GDM1 (cell line): ENCODE results near the gene MTMR1.

Experiments
- DNase-seq: peaks from one replicate; lab custom pipeline; 2025; lab: John Stamatoyannopoulos, UW

Gene MTMR1

DNA sequence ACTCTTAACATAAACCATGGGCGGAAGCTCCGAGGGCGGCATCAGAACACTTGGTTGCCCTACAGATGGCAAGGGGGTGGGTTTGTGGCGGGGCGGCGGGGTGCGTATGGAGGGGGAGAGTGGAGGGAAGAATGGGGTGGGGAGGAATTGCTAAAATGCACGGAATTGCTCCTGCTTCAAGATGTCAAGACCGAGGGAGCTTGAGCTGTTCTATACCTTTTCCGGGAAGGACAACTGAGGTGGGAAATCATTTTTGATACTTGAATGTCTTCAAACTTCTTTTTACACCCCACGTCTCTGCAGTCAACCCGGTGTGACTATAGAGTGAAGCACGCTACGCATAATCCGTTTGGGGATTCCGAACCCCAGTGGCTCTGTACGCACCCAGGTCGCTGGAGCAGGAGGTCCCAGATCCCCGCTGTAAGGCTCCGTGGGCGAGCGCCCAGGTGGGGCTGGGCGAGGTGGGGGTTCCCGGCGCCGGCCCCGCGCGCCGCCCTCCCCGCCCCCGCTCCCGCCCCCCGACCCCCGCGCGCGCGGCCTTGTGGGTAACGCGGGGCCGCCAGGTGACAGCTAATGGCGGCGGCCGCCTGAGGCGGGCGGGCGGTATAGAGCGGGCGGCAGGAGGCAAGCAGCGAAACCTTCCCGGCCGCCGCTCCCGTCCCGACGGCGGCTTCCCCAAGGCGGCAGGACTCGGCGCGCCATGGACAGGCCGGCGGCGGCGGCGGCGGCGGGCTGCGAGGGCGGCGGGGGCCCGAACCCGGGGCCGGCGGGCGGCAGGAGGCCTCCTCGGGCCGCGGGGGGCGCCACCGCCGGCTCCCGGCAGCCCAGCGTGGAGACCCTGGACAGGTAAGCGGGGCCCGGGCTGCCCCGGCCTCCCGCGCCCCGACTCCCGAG, at the start of gene MTMR1:
Gene MTMR1 (plus strand): TSS at position 566 of the 894 bp plus-strand sequence. CDS start 135 bp downstream, at position 701.
- DNase-seq = no peak

DNA sequence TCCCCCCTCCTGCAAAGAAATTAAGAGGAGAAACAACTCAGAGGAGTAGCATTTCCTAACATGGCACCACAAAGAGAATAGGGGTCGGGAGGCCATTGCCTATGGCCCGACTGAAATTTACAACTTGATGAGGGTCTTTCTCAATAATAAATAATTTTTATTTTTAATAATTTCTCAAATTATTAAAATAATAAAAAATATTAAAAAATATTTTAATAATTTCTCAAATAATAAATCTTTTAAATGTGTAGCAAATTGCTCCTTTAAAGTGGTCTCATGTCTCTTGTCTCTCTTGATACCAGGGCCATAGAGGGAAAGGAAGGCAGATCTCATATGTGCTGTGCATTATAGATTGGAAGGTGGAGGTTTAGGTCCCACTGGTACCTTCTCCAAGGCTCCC, 49.2 kb upstream of the MTMR1 start:
- DNase-seq = no peak

DNA sequence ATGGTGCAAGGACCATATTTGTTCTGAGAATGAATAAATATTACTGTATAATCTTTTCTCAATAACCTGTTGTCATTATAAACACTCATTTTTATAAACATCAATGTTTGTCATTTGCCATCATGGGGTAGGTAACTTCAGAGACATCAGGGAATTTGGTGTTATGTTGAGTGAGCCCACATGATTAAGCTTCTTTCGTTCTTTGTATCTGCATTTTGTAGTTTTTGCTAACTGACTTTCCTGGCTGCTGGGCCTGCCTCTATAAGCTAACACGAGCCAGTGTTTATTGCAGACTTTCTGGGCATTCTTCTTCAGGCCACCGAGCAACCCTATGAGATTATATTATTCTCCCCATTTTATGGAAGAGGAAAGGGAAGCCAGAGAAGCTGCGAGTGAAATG, 48.8 kb upstream of the MTMR1 start:
- no peak for DNase-seq

DNA sequence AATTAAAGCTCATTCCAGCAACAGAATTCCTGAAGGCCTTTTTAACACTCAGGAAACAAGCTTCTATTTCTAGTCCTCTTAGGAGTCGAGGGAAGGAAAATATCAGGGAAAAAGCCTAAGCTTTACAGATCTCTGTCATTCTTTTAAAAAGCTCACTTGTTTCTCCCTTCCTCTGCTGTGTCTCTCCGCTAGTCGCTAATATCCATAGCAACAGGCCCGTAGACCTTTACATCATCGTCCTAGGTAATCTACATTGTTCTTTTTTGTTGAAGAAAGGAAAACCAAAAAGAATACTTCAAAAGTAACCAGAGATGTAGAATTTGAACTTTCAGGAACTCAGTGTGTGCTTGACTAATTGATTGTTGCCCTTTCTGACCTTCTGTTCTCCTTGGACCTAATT, 45.9 kb upstream of the MTMR1 start:
- DNase-seq = no peak

DNA sequence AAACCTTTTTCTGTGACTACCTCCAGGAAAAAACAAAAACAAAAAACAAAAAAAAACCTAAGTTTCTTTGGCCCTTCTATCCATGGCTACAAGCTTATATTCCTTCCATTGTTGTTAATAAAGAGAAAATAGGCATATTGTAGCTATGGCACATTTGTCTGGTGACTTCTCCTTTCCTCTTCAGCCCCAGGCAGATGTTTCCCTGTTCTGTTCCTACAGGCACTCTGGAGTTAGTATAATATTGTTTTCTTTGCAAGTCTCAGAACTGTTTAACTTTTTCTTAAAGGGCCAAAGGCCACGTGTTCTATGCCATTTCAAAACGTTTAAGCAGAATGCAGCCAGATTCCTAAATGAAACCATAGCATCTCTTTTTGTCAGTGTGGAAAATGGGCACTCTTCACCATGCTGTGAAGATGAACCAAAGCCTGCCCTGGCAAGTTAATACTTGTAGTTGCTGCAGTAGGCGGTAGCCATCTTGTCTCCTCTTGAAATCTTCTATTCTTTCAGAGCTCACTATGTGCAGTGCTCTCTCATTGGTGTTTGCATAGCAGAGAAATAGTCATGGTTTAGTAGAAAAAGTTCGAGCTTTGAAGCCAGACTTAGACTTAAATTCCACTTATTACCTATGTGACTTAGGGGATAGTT, 44.8 kb upstream of the MTMR1 start:
- no peak for DNase-seq

DNA sequence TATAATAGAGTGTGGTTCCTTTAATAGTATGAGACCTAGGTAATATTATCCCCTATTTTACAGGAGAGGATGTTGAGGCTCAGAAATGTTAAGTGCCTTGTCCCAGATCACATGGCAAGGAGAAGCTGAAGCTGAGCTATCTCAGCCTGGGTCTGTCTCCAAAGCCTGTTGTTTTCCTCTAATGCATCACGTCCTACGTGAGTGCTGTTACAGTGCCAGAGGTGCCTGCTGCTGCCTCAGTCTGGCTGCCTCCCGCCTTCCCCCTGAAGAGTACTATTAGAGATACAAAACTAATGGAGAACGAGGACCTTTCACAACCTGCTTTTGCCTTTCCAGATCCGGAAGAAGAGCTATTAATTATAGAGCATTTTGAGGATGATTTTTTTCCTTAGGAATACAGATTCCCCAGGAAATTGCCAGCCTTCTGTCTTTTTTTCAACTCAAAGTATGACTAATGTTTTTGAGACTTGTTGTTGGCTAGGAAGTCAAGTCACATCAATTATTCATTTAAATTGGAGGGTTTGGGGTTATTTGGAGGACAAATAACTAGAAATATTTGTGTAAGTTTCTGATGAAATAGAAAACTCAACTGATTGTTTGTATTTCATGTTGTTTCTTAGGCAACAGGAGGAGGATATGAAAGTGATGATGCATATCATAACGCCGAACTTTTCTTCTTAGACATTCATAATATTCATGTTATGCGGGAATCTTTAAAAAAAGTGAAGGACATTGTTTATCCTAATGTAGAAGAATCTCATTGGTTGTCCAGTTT, 43.9 kb upstream of the MTMR1 start:
- no peak for DNase-seq

DNA sequence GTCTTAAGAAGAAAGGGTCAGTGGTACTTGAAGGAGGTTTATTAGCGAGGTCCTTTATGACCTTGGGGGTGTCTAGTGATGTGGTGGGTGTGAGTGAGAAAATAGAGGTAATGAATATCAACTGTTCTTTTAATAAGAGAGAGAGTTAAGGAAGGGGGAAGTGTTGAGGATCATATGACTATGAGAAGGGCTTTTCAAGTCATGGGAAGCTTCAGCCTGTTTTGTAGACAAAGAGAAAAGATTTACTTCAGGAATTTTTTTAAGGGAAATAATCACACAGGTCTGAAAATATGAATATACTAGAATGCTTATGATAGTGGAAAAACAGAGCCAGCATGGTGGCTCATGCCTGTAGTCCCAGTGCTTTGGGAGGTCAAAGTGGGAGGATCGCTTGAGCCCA, 41.3 kb upstream of the MTMR1 start:
- no peak for DNase-seq

DNA sequence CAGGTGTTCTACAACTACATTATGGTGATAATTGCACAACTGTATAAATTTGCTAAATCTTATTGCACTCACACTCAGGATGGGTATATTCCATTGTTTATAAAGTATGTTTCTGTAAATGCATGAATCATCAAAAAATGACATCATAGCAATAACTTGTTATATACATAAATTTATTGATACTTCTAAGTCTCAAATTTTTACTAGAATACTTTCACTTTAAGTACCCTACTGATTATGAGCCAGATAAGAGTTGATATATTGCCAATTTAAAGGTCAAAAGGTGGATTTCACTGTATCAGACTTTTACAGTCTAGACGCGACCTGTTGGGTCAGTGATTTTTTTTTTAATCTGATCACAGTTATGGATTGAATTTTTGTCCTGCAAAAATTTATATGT, 37.4 kb upstream of the MTMR1 start:
- DNase-seq = no peak

DNA sequence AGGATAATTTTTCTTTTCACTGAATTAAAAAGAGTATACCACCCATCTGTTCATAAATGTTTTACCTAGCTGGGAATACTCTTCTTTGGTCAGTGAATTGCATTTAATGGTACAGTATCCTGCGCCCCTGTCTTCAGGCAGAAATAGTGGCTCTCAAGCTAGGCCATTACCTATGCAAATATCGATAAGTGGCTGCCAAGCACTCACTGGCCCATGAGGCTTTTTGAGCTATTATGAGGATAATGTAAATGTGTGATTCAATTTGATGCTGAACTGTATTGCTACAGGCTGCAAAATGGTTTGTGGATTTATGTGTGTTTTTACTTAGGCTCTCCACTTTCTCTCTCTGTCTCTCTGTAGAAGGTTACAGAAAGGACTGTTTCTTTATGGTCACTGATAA, 30.1 kb upstream of the MTMR1 start:
- no peak for DNase-seq

DNA sequence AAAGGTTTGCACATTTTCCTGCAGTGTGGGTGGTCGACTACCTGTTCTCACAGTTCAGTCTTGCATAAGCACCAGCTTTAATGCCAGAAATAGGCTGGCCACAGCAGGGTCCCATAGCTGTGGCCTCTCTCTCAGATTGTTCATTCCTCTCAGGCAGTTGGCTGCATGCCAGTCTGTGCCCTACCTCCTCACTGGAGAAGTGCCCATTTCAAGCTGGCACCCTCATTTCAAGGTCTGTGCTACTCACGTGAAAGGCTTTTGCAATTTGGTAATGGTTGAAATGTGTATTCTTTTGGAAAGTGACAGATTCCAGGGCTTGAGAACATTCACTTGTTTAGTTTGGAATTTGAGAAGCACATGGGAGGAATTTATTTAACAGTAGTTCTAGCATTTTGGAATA, 28.9 kb upstream of the MTMR1 start:
- DNase-seq = no peak

DNA sequence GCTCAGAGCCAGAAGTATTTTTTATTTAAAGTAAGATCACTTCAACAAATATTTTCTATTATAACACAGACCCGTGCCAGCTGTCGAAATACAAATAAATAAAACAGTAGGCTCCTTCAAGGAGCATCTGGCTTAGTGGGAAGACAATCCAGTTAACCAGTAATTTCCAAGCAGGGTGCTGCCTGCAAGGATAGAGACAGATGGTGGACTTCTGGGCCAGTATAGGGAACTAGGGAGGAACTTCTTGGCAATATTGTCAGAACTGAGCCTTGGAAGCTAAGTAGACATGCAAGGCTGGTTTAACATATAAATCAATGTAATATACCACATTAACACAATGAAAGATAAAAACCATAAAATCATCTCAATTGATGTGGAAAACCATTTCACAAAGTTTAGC, 17.0 kb upstream of the MTMR1 start:
- DNase-seq = no peak

DNA sequence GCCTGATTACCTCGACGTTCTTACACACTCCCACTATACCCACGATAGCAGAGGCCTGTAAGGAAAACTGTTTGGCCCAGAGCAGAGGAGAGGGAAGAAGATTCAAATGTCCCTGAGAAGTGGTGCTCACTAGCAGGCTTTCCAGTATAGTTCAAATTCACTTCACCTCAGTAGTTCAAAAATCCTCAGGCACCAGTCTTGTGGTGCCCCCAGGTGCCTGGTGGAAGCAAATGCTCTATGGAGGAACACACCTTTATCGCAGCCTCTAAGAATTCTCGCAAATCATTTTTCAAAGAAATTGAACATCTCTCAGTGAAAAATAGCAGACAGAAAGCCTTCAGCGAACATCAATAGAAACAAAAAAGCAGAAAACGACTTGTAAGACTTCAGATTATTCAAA, 12.2 kb upstream of the MTMR1 start:
- no peak for DNase-seq

DNA sequence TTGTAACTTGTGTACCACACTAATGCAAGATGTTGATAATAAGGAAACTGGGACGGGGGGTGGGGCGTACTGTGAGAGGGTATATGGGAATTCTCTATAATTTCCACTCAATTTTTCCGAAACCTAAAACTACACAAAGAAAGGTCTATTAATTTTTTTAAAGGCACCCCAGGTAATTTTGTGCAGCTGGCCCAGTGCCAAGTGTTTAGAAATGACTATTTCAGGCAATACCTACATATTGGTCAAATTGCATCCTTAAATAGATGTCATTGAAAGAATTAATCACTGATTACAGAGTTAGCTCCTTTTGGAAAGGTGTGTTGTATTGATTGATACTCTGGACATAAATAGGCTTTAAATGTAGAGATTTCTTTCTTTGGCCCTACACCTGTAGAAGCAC, 10.1 kb upstream of the MTMR1 start:
- no peak for DNase-seq

DNA sequence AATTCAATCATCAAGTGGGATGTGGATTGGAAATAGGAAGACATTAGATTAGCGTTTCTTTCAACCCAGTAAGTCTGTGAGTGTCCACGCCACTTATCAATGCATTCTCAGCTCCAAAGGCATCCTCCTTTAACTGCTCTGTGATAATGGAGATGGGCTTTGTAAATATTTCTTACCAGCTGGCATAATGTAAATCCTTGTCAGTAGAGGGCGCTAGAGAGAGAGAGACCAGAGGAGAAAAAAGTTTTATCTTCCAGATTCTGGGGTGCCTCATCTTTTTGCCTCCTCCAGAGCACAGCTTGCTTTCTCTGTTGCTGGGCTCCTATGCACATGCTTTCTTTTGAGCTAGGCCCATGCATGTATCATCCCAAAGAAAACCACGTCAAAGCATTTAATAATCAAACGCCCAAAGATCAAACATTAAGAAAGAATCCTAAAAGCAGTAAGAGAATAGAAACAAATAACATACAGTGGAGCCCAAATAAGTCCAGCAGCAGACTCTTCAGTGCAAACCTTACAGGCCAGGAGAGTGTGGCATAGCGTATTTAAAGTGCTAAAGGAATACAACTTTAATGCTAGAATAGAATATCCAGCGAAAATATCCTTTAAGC, 9.6 kb upstream of the MTMR1 start:
- DNase-seq = peak; percentile 14

DNA sequence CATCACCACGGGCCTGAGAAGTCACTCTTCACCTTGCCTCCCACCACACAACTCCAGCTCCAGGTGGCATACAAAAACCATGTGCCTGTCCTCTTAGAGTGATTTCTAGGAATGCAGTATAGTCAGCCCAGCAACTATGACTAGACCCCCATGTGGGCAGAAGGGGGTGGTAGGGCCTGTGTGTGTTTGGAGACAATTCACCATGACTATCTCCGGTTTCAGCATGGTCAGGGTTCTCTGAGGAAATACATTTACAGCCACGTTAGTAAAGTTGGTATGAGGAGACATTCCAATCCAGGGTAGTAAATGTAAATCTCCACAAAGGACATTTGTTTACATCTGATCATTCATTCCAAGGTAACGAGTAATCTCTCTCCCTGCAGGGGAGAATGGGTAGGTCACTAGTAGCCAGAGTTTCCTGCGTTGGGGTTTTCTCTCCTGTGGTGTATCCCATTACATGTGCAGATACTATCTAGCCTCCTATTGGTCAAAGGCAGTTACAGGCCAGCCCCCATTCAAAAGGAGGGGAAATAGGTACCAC, 4.2 kb upstream of the MTMR1 start:
- no peak for DNase-seq

DNA sequence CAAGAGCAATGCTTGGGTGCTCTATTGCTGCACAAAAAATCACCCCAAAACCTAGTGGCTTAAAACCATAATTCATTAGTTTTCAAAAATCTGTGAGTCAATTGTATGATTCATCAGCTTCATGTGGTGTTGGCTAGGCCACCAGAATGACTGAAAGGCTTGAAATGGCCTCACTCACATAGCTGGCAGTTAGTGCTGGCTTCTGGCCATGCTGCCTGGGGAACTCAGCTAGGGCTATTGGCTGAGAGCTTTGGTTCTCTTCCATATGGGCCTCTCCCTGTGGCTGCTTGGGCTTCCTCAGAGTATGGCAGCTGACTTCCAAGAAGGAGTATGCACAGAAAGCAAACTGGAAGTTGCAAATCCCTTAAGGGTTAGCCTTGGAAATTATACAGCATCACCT, 3.1 kb upstream of the MTMR1 start:
- DNase-seq = no peak

DNA sequence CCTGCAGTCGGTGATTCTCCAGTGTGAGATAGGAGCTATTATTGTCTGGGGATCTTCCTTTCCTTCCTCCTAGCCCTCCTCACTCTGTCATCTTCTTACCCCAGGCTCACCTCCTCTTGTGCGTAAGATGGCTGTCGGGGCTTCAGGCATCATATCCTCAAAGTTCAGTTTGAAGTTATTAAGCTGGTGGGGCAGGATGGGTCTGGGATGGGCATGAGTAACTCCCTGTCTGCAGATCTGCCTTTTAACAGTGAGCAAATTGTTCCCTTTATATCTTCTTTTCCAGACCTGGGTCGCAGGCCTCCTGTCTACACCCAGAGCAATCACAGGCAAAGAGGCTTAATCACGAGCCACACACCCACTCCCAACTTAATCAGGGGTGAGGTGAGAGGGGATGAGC, 900 bp upstream of the MTMR1 start:
- DNase-seq = no peak

DNA sequence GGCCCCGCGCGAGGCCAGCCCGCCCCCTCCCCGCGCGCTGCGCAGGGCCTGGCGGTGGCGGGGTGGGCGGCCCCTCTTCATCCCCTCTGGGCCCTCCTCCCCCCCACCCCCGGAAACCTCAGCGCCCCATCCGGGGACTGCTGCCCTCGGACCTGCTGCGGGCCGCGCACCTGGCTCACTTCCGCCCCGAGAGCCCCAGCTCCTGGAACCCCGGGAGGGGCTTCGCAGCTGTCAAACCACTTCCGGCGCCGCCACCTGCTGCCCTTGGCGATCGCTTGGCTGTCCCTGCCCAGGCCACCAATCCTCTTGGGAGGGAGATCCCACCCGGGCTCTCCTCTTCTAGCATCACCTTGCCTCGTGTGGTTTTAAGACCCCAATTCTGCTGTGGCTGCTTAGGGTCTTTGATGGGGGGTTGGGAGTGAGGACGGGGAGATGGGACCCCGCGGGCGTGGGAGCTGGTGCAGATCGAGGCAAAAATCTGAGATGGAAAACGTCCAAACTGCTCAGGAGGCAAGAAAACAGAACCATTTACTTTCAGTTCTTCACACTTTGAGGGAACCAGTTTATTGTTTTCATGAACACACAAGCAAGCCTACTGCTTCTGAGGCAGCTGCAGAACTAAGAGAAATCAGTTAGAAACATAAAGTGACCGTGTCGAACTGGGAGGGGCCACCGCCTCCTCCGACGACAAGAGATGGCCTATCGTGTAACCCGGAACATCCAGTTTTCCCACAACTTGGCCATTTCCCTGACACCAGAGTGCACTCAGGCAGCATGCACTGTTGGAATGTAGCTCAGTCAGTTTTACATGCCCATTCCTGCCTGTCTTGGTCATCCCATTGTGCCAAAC, 754 bp downstream of the MTMR1 start:
- DNase-seq = no peak

DNA sequence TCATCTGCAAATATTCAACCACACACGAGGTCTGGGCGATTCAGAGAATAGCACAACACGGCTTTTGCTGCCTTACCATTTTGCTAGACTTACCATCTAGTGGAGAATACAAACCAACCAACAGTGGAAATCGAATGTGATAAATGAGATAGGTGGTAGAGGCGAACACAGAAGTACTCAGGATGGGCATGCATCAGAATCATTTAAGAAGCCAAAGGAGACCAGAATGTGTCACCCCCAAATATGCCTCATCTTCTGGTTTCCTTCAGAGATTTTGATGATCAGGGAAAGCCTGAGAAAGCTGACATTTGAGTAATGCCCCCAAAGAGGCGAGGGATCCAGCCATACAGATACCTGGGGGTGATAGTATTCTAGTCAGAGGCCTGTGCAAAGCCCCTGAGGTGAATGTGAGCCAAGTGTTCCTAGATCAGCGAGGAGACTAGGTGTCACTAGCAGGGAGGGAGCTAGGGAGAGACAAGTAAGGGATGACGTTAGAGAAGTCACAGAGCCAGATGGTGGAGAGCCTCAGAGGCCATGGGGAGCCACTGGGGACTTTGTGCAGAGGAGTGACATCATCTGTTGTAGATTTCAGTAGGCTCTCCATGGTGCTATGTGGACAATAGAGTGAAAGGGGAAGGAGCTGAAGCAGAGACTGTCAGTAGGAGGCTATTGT, 1.7 kb downstream of the MTMR1 start:
- DNase-seq = no peak

DNA sequence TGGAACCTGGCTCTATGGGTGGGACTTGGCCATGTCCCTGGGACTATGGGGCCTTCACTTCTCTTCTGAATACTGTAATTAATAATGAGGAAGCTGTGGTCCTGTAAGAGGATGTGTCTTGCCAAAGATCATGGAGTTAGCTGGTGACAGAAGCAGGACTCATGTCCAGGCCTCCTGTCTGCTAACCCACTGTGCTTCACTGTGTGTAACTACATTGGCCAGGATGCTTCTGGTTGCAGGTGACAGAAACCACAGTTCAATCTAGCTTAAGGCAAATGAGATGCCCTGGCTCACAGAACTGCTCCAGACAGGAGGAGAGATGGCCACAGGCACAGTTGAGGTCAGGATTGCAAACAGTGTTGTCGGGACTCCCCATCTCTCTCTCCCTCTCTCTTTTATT, 3.1 kb downstream of the MTMR1 start:
- no peak for DNase-seq

DNA sequence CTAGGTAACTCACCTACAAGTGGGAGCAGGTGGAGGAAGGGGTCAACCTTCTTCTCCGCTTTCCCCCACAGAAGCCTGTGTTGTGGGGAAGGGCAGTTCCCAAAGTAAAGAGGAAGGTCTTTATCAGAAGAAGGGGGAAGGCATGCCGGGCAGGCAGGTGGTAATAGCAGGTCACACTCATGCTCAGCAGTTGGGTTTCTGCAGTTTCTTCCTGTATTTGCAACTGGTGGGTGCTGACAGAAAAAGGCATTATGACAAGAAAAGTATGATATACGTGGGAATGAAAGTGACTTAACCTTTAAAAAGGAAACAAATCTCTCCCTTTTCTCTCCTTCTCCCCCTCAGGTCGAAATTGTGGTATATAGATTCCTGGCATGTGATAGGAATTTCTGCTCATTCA, 3.7 kb downstream of the MTMR1 start:
- DNase-seq = no peak
